Amniotic stem cell (primary cell): ENCODE results near the gene HMGXB4.

Experiments used
- DNase-seq: peaks from one replicate; lab custom pipeline; 2025; lab: John Stamatoyannopoulos, UW

The HMGXB4 gene

DNA sequence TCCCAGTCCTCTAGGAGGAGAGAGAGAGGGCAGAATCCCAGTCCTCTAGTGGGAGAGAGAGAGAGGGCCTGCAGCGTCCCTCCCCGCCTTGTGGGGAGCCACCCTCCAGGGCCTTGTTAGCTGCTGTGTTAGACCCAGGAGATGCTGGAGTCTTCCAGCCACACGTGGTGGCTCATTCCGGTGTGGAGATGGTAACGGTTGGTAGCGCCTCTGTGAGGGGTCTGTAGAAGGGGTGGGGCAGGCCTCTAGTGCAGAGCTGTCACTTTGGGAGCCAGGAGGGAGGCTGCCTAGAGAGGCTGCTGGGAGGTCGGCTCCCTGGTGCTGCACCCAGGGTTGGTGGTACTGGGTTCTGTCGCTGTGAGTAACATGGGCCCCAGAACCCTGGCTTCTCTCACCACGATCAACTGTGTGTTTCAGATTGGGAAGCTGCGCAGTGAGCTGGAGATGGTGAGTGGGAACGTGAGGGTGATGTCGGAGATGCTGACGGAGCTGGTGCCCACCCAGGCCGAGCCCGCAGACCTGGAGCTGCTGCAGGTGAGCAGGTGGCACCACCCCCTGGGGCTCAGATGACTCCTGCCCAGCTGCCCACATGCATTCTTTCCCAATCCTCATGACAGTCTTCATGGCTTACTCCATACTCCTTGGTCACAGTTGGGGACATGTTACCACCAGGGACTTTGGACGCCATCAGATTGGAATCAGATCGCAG lies 69.7 kb downstream of the HMGXB4 start:
- no peak for DNase-seq

DNA sequence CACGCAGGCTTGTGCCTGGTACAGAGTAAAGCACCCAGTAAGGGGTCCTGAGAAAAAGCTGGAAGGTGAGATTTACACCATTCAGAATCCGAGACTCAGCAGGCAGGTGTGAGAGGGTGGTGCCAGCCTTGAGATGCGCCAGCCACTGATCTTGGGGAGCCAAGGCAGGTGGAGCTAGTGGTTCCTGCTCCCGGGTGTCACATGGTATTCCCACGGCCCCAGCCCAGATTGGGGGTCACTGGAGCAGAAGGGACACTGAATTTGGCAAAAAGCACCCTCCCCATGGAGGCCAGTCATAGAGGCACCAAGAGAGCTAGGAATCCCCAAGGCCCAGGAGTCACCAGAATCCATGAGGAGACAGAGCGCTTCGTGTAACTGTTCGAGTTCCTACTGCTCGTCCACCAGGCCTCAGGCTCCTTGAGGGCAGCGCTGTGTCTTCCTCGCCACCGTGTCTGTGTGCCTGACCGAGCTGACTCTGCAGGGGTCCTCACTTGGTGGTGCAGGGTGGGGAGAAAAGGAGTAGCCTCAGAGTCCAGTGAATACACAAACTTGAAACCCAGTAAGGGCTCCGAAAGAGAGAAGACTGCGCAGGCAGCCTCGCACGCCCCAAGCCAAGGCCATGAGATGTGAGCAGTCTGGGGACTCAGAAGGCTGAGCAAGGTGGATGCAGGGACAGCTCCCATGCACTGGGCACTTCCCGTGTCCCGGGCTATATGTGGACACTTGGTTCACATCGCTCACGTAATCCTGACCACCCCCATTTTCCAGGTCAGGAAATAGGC lies 70.6 kb downstream of the HMGXB4 start:
- DNase-seq = no peak

DNA sequence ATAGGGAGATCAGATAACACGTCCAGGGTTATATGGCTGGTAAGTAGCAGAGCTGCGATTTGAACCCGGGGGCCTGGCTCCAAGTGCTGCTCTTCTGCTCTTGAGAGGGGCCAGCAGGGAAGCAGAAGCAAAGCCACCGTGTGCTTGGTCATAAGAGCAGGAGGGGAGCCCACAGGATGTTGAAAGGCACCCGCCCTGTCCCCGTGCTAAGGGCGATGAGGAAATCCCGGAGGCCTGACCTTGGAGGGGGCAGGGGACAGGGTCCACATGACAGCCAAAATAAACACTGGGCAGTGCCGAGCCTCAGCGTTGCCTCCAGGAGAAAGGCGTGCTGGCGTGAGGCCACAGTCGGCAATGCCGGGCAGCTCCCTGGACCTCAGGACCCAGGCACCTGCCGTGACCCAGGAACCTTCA lies 71.2 kb downstream of the HMGXB4 start:
- DNase-seq = no peak

DNA sequence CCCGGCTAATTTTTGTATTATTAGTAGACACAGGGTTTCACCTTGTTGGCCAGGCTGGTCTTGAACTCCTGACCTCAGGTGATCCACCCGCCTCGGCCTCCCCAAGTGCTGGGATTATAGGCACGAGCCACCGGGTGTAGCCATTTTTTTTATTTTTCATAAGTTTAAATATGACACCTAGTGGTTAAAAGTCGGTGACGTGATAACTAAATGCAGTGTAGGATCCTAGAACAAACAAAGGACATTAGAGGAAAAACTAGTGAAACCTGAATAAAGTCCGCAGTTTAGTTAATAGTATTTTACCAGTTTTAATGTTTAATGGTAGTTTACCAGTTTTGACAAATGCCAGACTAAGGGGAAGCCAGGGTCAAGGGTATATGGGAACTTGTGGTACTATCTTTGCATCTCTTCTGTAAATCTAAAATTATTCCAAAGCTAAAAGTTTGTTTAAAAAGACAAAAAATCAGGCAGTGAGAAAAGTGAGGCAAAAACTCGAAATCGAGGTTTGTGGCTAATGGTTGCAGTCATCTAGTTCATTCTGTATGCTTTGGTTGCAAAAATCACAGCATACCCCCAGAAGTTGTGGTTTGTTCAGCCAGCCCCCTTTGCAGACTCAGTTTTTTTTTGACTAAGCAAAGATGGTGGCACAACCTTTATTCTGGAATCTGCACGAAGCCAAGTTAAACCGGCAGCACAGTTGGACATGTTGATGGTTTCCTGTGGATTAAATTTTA lies 72.0 kb downstream of the HMGXB4 start:
- no peak for DNase-seq

DNA sequence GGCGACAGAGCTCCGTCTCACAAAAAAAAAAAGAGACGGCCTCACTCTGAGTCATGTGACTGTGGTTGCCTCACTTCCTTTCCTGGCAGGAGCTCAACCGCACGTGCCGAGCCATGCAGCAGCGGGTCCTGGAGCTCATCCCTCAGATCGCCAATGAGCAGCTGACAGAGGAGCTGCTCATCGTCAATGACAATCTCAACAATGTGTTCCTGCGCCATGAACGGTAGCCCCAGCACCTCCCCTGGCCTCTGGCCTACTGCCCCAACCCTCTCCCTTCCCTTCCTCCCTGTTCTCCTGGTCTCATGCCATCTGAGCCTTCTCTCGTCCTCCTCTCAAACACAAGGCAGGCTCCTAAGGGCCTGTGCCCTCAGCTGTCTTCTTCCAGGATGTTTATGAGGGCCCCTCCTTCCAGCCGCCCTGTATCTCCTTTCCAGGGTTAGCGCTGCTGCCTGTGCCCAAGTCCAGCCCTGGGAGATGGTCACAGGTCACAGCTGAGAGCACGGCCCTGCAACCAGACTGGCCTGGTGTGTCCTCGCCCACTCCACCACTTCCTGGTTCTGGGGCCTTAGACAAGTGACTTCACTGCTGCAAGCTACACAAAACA lies 73.1 kb downstream of the HMGXB4 start:
- no peak for DNase-seq

DNA sequence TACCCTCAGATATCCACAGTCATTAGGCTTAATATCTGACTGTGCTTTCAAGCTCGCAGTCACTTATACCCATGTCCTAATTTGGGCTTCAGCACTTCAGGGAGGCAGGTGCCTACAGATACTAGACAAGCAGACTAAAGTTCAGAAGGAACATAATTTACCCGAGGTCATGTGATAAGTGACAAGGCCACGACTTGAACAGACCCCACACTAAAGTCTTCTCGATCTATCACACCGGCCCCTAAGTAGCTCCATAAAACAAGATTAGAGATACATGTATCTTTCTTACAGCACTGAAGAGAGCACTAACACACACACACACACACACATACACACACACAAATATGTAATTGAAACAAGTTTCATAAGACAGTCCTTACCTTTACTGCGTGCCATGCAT lies 75.0 kb downstream of the HMGXB4 start:
- DNase-seq = no peak

DNA sequence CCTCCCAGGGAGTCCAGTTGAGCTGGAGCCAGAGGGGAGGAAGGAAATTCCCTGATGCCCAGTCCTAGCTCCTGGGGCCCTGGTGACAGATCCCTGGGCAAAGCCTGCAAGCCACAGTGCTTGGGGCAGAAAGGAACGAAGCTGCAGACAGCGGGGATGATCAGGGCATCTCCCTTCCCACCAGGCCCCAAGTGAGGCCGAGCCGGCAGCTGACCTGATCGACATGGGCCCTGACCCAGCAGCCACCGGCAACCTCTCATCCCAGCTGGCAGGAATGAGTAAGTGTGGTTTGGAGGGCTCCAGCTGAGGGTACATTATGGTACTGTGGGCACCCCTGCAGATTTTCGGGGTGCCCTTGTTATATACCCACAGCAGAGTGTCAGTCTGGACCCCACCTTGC lies 75.9 kb downstream of the HMGXB4 start:
- DNase-seq = no peak

DNA sequence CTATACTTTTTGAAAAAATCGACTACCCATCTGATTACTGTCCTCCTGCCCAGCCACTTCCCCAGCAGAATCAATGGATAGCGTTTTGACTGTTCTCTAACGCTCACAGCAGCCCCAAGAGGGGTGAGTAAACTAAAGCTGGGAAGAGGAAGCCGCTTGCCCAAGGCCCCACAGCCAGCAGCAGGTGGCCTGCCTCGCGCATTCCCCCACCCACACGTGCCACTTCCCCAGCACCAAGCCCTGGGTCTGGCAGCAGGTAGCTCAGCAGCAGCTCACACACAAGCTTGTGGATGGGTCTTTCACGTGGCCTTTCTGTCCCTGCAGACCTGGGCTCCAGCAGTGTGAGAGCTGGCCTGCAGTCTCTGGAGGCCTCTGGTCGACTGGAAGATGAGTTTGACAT lies 76.7 kb downstream of the HMGXB4 start:
- no peak for DNase-seq

DNA sequence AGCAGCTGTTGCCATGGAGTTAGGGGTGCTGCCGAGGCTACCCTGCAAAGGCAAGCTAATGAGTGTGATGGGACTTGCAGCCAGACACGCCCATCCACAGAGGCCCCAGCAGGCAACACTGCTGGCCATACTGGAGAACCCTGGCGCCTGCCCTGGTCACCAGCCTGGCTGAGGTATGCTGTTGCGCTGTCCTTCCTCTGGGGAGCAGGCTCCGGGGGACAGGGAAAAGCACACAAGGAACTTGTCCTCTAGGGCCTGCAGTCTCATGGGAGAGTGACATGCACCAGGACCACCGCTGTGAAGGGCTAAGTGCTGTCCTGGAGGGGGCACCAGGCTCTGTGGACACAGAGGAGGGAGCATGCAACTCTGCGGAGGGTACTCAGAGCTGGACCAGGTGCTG lies 78.2 kb downstream of the HMGXB4 start:
- DNase-seq = no peak

DNA sequence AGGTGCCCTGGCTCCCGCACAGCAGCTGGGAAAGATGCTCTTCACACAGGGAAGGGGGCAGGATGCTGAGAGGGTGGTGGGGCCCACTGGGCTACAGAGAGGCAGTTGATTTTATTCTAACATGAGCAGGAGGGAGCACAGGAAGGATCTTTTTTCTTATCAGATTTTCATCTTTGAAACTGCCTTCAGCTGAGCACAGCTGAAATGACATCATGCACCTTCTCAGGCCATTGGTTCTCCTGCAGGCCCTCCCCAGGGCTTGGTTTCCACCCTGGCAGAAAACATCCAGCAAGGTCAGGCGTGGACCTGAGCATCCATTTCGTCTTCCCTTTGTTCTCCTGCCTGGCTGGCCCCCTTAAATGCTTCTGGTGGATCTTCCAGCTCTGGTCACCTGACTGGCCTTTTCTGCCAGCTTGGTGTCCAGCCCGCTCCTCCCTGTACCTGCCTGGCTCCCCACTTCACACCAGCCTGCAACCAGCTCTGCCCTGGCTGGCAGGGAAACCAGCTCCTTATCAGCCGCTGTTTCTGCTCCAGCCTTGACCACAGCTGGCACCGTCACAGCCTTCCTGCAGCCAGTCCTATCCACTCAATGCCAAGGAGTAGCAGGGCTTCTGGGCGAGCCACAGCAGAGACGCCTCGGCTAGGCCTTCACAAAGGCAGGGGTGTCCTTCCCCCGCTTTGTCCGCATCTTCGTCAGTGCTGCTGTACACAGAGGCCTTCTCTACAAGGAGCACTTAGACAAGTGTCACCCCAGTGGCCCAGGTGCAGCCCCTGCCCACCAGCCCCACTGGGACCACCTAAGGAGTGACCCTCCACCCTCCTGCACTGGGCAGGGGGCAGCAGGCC lies 78.9 kb downstream of the HMGXB4 start:
- DNase-seq = no peak

DNA sequence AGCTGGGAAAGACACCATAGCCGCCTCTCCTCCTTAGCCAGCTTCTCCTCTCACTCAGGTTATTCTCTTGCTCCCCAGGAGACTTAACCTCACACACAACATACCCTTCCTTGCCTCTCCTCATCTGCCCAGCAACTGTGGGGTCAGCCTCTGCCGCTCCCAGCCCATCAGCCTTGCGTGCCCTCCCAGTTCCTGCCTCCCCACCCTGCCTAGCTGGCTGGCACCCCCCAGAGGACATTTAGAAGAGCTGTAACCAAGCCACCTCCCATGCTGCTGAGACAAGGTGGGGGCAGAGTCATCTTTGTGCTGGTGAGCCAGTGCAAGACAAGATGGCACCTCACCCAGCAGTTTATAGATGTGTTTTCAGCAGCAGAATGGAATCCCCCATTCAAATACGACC lies 80.6 kb downstream of the HMGXB4 start:
- no peak for DNase-seq

DNA sequence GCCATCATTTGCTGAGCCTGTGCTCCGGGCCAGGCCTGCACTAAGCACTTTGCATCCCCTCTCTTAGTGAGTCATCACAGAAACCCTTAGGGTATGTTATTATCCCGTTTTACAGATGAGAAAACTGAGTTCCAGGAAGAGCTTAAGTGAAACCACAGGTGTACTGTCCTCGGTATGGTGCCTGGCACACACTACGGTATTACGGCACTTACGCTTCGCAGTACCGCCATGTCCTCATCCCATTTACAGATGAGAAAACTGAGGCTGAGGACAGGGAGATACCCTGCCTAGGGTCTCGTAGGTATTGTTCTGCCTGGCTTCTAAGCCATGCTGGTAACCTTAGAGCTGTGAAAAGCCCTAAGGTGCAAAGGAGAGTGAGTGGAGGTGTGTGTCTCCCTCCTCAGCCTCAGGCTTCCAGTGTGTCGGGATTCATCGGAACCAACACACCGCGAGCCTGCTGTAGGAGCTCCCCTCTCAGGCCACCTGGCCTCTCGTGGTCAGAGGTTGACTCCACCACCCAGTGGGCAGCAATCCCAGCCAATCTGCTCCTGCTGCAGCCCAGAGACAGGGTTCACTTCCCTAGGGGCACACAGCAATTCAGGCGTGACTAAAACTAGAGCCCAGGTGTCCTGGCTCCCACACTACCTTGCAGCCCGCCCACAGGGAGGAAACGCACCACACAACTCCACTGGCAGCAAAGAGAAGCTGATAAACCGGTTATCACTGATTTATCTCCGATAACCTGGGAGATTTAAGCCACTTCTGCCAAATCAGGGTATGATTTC lies 84.0 kb downstream of the HMGXB4 start:
- no peak for DNase-seq

DNA sequence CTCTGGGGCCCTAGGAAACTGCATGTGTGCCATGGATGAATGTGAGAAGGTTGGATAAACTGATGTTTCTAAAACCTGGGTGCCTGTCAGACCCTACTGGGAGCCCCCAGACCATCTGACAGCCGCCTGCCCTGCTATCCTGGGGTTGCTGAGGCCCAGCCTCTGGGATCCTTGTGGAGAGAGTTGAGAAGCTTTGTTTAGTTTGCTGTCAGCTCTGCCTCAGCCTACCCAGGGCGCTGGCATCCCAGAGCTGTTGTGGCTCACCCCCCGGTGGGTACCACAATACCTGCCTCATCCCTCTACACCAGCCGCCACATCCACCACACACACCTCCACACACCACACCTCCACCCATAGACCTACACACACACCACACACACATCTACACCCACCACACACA lies 85.1 kb downstream of the HMGXB4 start:
- no peak for DNase-seq

DNA sequence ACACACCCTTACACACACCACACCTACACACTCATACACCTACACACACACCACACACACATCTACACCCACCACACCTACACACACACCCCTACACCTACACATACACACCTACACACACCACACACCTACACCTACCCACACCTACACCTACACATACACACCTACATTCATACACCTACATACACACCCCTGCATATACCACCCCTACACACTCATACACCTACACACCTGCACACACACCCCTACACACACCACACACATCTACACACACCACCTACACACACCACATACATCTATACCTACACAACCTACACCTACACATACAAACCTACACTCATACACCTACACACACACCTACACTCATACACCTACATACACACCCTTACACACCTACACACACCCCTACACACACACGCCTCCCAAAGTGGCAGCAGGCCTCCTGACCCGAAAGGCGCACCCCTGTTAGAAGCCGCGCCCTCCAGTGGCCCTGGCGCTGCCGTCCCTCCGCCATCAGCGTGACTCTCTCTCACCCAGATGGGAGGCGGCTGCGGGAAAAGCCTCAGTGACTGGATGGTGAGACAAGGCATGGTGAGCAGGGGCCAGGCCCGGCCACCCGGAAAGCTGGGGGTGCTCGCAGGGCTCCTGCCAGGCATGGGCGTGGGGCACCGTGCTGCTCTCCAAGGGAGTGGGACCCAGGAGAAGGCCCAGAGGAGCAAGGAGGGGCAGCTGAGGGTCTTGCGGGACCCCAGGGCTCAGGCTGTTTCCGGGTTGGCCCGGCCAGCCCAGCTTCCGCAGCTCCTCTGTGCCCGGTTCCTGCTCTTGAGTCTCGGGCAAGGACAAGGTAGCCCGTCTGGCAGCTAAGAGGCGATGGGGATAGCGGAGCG lies 86.6 kb downstream of the HMGXB4 start:
- no peak for DNase-seq

DNA sequence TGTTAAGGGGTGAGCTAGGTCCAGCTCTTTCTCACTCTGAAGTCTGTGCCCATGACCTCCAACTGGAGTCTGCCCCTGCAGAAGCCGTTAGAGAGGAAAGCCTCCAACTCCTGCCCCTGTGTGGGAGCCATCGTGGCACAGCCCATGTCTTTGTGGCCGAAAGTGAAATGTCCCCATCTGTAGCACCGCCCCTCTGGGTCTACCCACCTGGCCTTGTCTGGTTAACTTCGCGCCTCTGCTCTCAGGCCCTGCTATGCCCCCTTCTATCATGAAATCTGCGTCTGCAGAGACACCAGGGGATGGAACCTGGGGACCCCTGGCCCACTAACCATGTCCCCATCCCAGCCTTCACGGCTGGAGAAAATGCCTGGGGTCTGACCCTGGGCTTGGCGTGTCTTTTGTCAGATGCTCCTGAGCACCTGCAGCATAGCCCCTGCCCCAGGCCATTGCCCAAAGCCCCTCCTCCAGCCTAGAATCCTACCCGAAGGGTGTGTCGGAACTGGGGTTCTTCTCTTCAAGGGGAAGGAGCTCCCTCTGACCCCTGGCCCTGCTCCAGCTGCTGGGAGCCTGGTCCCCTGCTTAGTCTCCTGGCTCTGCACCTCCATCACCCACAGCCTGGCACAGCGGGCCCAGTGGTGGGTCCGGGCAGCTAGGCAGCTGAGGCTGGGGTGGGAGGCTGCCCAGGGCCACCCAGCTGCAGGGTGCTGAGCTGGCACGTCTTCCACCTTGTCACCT lies 87.8 kb downstream of the HMGXB4 start:
- no peak for DNase-seq
